ENCODE measurements around the gene MBL2. TPM values are rescaled to one million over a fixed set of nuclear protein-coding genes. Genes with fewer than 3 reads are reported as not detected.

The MBL2 gene
- total and polyA plus RNA-seq, 2 of the 8 experiments (the other 6 are each of a cell fraction or from before 2014, with no cell fraction given): not detected

DNA sequence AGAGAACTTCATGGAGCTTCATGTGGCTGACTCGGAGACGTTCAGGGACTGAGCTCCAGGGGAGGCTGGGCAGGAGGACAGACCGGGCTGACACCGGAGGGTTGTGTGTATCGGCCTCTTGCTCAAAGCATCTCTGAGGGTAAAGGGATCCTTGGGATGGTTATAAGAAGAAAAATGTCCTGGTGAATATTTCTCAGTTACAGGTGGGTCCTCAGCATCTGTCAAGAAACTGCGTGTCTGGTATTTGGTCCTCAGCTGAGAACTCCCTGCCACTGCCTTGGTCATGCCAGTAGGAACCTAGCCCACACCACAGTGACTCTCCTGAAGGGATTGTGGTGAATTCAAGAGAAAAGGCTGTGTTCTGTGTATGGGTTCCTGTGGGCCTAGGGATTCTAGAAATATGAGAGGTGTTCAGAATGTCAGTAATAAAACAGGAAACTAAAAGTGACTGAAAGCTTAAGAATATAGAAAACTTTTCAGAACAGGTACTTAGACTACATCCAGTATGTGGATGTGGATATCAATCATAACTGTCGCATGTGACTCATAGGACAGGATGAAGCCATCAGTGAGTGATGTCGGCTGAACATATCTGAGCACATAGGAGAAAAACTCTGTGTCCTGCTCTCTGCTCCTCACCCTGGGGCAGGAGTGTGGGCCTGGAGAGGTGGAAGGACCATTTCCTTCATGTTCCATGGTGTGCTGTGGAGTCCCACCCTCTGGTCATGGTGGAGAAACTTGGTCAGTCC lies 28.4 kb downstream of the MBL2 start:
- Histone ChIP-seq H2BK15ac (ENCODE audit: low read length) (no peak overlapping the region), H3K14ac (ENCODE audit: insufficient read length) (no peak overlapping the region), H4K5ac (ENCODE audit: insufficient read length, low read depth, low read length) (no peak overlapping the region), H4K20me1 (replicated peaks in 1 of 2; ENCODE audit: control insufficient read depth in 1 of 2, insufficient read depth in 2 of 2, low read length in 2 of 2) (no peaks in the 10 kb centered on the region), H3K4me3 (ENCODE audit: extremely low read depth in 1 of 4, insufficient read depth in 2 of 4, low read depth in 3 of 4, low read length in 4 of 4) (no peak overlapping the region), H3K23ac (ENCODE audit: insufficient read length) (no peak overlapping the region), H3K27ac (ENCODE audit: low read depth, low read length) (no peak overlapping the region), H4K91ac (replicated peaks; ENCODE audit: insufficient read length, low read length) (no peak overlapping the region), H3K9ac (replicated peaks in 1 of 4; ENCODE audit: extremely low read depth in 1 of 4, low read depth in 3 of 4, low read length in 3 of 4) (no peak overlapping the region), H3K23me2 (ENCODE audit: low read depth, low read length) (no peaks in the 10 kb centered on the region), H2BK5ac (ENCODE audit: low read depth, low read length) (no peak overlapping the region; the same call in 1 of the 2 replicates), H3K27me3 (replicated peaks in 1 of 4; ENCODE audit: control insufficient read depth in 3 of 4, extremely low read depth in 1 of 4, insufficient read depth in 3 of 4, low read length in 3 of 4) (no peaks in the 10 kb centered on the region), H2AK5ac (ENCODE audit: low read depth, low read length) (no peak overlapping the region), H3K4me1 (replicated peaks in 1 of 4; ENCODE audit: control insufficient read depth in 3 of 4, insufficient read depth in 4 of 4, low read length in 3 of 4) (no peaks in the 10 kb centered on the region), H3K79me1 (ENCODE audit: low read depth, low read length) (no peaks in the 10 kb centered on the region), H2BK20ac (ENCODE audit: low read length) (no peak overlapping the region), H2AFZ (ENCODE audit: low read length) (no peak overlapping the region), H4K8ac (ENCODE audit: extremely low read depth, insufficient read depth, low read length) (peak overlapping the region; percentile 30), H3K79me2 (ENCODE audit: control insufficient read depth in 1 of 2, insufficient read depth in 2 of 2, low read length in 2 of 2) (no peaks in the 10 kb centered on the region), H2BK12ac (ENCODE audit: low read depth, low read length) (no peak overlapping the region), H2BK120ac (replicated peaks; ENCODE audit: low read depth, low read length) (no peak overlapping the region), H3K4me2 (ENCODE audit: insufficient read depth in 1 of 2, low read depth in 2 of 2, low read length in 2 of 2) (no peak overlapping the region), H3K18ac (ENCODE audit: extremely low read depth, low read length) (no peak overlapping the region), H3K4ac (replicated peaks; ENCODE audit: insufficient read length, low read depth, low read length) (no peak overlapping the region), H3K9me3 (ENCODE audit: insufficient read depth in 2 of 2, low read depth in 1 of 2, low read length in 1 of 2) (0 out of 4 replicates have a peak, but pooled peaks cover 0 to 3% of the 10 kb centered on the region in 2 experiments), H3K56ac (replicated peaks; ENCODE audit: insufficient read length, low read depth, low read length) (no peak overlapping the region), H3K36me3 (ENCODE audit: control insufficient read depth in 2 of 4, insufficient read depth in 4 of 4, low read length in 3 of 4) (no peaks in the 10 kb centered on the region)
- ChIA-PET CTCF (ENCODE audit: partially characterized antibody) (interaction anchor here (0.8 to 7.5 kb wide), 4 partner anchors 14 to 42 kb away, joined by 3 to 70 read pairs (median 5); no protein-coding TSS in a partner anchor), POLR2A (ENCODE audit: partially characterized antibody) (no interaction called here)
- FAIRE-seq: no peak
- DNase-seq (ENCODE audit: low read depth in 1 of 2, low spot score in 2 of 2): no peak
- TF ChIP-seq SP2 (IDR thresholded peaks at IDR 0.05; ENCODE audit: low read length) (no peak), CEBPB (IDR thresholded peaks at IDR 0.05; ENCODE audit: low read depth, low read length) (no peak), RFX5 (IDR thresholded peaks at IDR 0.05; ENCODE audit: borderline replicate concordance, low read depth, low read length) (no peak), MAFK (IDR thresholded peaks at IDR 0.05; ENCODE audit: low read depth, low read length) (no peak), RXRA (IDR thresholded peaks at IDR 0.05; ENCODE audit: insufficient read depth, low read depth, low read length) (no peak), GTF2F1 (IDR thresholded peaks at IDR 0.05; ENCODE audit: borderline replicate concordance, low read depth, low read length) (no peak), EGR1 (IDR thresholded peaks at IDR 0.05; ENCODE audit: borderline replicate concordance, low read depth, low read length) (no peak), KDM5A (IDR thresholded peaks at IDR 0.05; ENCODE audit: low read length) (no peak), SIX5 (IDR thresholded peaks at IDR 0.05; ENCODE audit: low read depth, low read length) (no peak), SIRT6 (IDR thresholded peaks at IDR 0.05; ENCODE audit: low read length) (no peak), RBBP5 (IDR thresholded peaks at IDR 0.05; ENCODE audit: borderline replicate concordance, low read depth, low read length) (no peak), NRF1 (IDR thresholded peaks at IDR 0.05; ENCODE audit: low read depth, low read length) (no peak)
- 56% methylated on average over 8 of the region's 8 CpGs; no CpG with 5 or more reads in 1 of the 2 experiments for WGBS, 2 experiments (ENCODE audit: extremely low coverage in 1 of 2, insufficient coverage in 1 of 2, insufficient read length in 1 of 2, insufficient replicate concordance in 2 of 2, low coverage in 1 of 2, low lambda C conversion rate in 2 of 2, missing lambda C conversion rate in 1 of 2)
